DMS53 treated with DMSO at 0.1 percent for 48 hours (cell line): ENCODE data around the gene ARSA.
A peak's percentile ranks its signal among the peaks of the same experiment; 100 is the strongest.

Experiments
- DNase-seq: peaks from one replicate; lab custom pipeline; 2025; ENCODE audit not compliant: unreplicated experiment; lab: John Stamatoyannopoulos, UW

ARSA gene

DNA sequence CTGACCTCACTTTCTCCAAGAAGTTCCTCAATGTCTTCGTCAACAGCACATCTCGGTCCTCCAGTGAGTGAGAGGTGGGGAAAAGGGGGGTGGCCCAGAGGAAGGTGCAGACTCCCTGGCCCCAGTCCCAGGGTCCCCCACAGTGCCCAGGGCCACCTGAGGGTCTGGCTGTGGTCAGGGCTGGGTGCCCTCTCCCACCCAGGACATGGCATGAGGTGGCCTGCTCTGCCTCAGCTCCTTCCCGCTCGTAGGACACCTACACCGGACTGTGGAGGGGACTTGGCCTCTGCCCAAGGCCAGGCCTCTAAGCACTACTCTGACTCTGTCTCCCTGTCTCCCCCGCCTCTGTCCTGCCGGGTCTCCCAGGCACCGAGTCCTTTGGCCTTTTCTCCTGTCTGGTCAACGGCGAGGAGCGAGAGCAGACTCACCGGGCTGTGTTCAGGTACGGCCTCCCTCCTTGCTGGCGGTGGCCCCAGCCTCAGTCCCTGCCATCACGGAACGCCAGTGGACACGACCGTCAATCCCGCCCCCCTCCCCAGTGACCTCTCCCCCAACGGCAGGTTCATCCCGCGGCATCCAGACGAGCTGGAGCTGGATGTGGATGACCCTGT, 22.8 kb downstream of the ARSA start:
- no peak for DNase-seq

DNA sequence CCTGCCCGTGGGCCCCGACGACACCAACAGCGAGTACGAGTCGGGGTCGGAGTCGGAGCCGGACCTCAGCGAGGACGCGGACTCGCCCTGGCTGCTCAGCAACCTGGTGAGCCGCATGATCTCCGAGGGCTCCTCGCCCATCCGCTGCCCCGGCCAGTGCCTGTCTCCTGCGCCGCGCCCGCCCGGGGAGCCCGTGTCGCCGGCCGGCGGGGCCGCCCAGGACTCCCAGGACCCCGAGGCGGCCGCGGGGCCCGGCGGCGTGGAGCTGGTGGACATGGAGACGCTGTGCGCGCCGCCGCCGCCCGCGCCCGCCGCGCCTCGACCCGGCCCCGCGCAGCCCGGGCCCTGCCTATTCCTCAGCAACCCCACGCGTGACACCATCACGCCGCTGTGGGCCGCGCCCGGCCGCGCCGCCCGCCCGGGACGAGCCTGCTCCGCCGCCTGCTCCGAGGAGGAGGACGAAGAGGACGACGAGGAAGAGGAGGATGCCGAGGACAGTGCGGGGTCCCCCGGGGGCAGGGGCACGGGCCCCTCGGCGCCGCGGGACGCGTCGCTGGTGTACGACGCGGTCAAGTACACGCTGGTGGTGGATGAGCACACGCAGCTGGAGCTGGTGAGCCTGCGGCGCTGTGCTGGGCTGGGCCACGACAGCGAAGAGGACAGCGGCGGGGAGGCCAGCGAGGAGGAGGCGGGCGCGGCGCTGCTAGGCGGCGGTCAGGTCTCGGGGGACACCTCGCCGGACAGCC, 23.5 kb downstream of the ARSA start:
- no peak for DNase-seq

DNA sequence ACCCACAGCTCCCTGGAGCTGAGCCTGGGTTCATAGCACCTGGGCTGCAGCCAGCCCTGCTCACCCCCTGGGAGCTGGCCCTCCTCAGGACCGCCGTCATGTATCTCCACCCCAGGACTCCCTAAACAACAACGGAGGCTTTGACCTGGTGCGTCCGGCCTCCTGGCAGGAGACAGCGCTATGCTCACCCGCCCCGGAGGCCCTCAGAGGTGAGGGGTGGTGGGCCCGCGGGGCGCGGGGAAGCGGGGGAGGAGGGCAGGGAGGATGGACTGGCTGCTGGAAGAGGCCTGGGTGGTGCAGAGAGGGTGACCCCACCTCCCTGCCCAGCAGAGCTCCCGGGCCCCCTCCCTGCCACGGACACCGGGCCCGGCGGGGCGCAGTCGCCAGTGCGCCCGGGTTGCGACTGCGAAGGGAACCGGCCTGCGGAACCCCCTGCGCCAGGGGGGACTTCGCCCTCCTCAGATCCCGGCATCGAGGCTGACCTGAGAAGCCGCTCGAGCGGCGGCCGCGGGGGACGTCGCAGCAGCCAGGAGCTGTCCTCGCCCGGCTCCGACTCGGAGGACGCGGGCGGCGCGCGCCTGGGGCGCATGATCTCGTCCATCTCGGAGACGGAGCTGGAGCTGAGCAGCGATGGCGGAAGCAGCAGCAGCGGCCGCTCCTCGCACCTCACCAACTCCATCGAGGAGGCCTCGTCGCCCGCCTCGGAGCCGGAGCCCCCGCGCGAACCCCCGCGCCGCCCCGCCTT, 24.3 kb downstream of the ARSA start:
- no peak for DNase-seq

DNA sequence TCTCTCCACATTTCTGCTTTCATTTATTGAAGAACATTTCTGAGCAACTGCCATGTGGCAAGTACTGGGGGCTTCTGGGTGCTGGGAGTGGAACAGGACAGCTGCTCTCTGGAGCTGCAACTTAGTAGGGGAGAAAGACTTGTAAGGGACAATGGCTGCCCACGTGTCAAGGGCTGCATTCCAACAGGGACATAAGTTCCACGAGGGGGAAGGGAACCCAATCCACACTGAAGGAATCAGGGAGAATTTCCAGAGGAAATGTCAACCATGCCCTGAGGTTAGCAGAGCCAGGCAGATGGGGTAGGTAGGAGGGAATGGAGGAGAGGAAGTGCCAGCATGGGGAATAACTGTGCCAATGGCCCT, 25.6 kb downstream of the ARSA start:
- no peak for DNase-seq

DNA sequence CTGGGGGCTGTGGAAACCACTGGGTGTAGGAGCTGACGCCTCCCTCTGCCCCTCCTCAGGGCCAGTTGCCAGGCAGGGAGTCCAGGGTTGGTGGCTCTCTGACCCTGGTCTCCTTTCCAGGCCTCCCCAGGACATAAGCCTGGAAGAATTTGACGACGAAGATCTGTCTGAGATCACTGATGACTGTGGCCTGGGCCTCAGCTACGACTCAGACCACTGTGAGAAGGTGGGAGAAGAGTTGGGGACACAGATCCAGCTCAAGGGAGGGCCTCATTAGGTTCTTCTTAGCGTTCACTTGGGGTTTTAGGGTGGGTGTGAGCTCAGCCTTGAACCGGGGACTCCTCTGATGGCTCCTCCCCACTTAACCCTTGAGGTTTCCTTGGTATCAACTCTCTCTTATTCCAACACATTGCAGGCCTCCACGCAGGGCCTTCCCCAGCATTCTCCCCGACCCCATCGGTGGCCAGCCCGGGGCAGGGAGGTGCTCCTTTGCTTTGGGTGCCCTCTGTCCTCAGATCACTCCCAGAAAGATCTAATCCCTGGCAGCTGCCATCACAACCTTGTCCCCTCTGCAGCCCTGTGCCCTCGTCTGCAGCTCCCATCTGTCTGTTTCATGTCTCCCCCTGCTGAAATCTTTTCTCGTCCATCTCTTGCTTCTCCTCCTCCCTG, 26.1 kb downstream of the ARSA start:
- no peak for DNase-seq

DNA sequence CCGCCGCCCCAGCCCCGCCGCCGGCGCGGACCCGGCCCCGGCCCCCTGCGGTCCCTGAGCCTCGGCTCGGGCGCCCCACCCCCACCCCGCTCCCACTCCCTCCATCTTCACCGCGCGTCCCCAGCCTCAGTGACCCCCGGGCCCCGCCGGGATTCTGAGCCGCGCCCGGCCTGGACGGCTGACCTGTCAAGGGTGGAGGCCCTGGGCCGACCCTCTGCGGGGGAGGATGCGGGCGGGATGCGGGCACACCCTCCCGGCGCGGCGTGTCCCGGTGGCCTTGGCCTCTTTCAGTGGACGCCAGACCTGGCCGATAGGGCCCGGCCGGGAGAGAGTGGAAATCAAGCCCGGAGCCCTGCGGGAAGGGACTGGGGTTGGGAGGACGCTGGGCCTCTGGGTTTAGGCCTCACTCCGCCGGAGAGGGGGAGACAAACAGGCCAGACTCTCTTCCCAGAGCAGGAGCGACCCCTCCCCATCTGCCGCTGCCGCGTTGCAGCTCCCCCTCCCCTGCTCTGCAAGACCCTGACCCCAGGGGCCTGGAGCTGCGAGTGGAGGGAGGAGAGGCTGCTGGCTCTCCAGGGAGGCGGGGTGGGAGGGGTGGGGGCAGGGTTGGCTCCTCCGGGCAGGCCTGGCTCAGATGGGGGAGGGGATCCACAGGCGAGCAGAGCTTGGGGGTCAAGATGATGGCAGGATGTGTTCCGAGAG, 26.8 kb downstream of the ARSA start:
- DNase-seq: no peak

DNA sequence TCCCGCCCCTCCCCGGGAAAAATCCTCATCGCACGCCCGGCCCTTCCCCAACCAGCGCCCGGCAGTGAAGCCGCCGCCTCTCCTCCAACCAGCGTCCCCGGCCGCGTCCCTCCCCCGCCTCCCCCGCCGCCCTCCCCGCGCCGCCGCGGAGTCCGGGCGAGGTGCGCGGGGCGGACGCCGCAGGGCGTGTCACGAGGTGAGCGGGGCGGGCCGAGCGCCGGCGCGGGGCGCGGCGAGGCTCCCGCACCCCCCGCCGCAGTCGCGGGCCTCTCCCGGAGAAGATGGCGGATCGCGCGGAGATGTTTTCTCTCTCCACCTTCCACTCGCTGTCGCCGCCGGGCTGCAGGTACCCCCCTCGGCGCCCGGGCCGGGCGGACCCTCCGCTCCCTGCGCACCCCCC, 27.4 kb downstream of the ARSA start, which contains the start of gene MAPK8IP2:
Gene MAPK8IP2, plus strand, starts transcription at position 256 of the 400 bp plus-strand sequence. Its CDS starts 26 bp downstream, at position 282.
- peak; percentile 6 for DNase-seq

DNA sequence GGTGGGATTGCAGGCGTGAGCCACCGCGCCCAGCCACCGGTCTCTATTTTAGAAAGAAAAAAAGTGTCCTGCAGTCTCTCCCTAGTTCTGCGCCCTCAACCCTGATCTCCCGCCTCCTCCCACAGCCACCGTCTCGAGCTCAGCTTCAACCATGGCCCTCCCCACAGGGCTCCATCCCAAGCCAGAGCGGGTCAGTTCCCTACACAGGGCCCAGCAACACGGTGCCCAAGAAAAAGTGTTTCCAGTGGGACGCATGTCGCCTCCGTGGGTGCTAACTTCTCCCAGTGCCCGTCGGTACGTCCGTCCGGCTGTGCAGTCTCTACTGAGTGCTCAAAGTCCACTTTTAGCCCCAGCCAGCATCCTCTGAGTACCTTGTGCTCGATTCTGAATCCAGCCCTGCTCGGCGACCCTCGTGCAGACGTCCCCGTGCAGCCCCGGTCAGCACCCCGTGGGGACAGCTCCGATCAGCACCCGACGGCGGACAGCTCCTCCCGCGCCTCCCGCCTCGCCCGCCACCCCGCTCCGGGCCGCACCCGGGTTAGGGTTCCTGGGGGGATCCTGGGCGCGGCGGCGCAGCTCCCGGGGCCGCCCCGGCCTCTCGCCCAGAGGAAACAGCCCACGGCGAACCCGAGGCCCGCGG, 28.0 kb downstream of the ARSA start:
- DNase-seq: no peak

DNA sequence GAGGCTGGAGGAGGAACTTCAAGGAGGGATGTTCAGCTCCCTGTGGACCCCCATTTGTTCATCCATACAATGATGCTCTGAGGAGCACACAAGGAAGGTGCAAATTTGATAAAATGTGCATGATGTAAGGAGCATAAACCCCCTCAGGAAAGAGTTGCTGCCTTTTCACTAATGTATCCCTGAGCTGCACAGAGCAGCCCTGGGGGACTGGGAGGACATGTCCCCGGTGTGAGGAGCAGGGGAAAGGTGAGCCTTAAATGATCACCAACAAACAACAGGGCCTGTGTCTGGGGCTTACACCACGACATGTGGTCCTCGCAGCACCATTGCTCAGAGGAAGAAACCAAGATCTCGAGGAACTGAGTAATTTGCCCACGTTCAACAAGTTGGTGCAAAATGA, 30.9 kb downstream of the ARSA start:
- DNase-seq: no peak

DNA sequence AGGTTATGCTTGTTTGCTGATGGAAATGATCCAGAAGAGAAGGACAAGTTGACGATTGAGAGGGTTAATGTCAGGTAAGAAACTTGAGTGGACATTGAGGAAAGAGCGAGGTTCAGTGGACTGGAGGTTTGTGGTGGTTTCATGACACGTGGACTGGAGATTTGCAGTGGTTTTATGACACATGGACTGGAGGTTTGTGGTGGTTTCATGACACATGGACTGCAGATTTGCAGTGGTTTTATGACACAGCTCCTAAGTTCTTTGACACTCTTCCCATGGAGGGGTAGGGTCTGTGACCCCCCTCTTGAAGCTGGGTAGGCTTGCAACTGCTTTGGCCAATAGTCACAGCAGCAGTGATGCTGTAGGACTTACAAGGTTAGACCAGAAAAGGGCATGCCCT, 32.8 kb downstream of the ARSA start:
- DNase-seq: no peak

DNA sequence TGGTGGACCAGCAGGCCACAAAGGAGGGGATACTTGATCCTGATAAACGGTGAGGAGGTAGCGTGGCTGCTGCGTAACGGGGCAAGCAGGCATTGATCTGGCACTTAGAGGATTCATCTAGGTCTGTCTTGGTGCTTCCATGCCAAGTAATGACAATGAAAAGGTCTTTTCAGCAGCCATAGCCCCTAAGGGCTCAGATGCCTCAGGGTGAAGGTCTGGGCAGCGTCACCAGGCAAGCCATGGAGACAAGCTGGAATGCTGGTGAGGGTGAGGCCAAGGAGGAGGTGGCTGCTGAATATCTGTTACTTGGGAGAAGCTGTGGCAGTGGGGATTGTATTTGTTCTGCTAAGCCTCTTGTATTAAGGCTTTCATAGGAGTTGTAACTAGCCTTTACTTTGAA, 40.5 kb downstream of the ARSA start:
- DNase-seq: no peak

DNA sequence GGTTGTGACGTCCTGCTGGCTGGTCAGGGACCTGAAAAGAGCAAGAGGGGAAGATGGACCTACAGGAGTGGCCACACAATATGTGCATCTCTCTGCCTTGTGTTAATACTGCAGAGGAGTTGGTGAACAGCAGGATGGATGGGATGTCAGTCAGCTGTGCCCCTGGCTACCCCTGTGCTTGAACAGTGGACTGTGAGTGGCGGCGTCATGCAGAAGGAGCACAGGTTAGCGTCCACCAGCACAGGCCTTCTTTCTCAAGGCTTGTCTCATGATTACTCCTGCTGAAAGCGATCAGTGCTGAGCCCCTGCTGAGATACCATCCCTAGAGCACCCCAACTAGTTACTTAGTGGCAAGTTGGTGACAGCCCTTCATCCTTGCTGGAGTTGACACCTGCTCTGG, 41.5 kb downstream of the ARSA start:
- DNase-seq: no peak

DNA sequence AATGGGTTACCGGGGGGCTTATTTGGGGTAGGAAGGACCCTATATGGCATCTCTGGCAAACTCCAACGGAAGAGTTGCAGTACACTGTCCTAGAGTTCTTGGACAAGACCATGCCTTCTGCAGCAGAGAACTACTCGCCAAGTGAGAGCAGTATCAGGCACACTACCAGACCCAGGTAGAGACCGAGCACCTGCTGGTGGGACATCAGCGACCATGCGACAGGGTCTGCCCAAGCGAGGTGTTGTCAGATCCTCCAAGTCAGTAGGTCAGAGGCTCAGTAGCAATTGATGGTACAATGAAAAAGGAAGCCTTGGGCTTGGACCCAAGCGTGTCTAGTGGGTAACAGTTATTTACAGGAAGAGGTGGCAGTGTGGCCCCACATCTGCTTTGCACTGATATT, 42.2 kb downstream of the ARSA start:
- DNase-seq: no peak

DNA sequence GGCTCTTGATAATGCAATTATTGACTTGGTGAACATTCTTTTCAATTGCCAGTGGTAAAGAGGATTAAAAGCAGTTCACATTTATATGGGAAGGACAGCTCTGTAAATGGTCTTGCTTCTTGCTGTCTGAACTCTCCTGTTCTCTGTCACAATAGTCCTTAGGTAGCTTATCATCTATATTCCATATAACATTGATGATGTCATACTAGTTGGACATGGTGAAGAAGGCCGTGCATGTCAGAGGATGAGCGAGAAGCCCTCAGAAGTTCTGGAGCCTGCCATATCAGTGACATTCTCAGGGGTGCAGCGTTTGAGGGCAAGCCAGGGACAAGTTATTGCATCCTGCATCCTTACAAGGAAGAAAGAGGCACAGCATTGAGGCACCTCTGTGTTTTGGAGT, 42.7 kb downstream of the ARSA start:
- no peak for DNase-seq

DNA sequence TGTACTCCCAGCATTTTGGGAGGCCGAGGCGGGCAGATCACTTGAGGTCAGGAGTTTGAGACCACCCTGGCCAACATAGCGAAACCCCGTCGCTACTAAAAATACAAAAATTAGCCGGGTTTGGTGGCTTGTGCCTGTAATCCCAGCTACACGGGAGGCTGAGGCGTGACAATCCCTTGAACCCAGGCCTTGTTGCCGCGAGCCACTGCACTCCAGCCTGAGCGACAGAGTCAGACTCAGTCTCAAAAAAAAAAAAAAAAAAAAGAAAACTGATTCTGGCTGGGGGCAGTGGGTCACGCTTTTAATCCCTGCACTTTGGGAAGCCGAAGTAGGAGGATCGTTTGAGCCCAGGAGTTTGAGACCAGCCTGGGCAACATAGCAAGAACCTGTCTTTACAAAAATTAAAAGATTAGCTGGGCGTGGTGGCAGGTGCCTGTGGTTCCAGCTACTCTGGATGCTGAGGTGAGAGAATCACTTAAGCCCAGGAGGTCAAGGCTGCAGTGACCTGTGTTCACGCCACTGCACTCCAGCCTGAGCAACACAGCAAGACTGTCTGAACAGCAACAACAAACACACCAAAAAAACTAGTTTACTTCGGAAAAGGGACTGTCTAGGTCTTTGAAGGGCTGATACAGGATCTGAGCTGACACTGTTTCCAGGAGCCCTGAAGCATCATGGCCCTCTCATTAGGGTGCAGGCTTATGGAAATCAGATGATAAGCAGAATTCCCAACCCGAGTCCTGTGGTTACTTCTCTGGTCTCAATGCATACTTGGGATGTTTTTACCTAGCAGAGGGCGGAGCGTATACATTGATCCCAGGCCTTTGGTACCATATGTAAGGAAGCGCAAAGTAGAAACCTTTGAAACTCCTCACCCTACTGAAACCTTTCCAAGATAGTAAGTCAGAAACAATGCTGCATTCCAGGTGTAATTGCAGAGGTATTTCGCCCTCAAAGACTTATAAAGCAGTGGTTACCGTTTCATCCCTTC, 43.6 kb downstream of the ARSA start:
- DNase-seq: no peak

DNA sequence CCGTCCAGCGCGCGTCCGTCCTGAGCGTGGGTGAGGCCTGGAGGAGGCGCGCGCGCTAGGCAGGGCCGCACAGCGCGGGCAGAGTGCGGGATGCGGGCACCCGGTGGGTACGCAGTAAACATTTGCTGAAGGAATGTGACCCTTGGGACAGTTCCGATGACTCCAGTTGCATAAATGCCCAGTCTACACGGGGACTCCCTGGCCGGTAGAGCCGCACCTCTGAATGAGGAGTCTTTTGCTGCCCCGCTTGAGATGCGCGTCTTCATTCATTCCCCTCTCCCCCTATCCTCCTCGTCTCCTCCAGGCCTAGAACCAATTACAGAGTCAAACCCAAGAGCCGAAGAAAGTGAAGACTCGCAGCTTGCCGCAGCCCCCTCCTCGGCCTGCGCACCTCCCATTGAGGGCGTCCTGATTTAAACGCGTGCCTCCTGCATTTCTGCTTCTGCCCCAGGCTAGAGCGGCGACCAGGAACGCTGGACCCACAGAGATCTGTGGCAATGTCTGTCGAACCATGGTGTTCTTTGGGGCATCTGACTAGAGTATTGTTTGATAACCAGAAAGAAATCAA, 44.6 kb downstream of the ARSA start:
- no peak for DNase-seq

DNA sequence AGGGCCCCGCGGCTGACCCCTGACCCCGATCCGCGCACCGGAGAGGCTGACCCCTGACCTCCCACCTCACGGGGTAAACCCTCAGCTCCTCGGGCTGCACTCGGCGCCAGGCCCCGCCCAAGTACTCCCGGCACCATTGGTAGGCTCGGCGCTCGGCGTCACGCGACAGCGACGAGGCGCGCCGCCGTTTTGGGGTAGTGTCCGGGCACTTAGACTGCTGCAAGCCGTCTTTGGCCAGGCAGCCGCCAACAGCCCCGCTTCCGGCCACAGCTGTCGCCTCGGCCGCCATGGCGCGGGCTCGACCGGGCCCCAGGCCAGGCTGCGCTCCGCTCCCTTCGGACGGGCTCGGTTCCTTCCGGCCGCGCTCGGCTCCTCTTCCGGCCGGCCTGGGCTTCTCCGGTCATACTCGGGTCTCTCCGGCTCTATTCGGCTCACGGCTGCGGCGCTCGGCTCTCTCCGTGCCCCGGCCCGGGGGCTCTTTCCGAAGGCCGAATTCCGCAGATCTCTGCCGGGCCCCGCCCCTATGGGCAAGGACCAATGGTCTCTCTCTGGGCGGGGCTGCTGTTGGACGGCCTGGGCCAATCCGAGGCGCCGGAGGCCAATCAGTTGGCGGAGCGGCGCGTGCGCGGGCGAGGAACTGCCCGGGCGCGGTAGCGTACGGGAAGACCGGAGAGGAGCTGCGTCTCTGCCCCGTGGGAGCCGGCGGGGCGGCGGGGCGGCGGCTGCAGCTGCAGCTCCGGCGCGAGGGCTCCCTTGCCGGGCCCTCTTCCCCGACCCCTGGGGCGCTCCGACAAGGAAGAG, 45.3 kb downstream of the ARSA start, which contains the start of gene CHKB:
Gene CHKB, minus strand, starts transcription at position 357 of the 801 bp plus-strand sequence. Its CDS starts 68 bp downstream, at position 289.
- DNase-seq: peak; percentile 97

DNA sequence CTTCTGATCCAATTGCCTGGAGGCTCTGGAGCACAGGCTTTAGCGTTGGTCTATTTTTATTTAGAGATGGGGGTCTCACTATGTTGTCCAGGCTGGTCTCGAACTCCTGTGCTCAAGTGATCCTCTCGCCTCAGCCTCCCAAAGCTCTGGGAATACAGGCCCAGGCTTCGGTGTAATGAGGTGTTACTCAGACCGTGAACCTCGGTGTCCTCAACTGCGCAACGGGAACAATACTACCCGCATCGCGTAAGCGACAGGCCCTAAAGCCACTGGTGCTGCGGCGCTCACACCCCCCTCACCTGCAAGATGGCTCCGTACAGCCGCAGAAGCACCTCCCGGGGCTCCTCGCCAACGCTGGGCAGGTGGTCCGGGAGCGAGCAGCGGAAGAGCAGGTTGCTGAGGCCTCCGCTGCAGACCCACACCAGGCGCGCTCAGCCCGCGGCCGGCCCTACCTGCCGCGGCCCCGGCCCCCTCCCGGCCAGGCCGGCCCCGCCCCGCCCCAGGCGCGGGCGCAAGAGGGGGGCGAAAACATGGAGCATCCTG, 45.9 kb downstream of the ARSA start:
- peak; percentile 15 for DNase-seq
